ENCODE results near the gene EIF1. TPM values are rescaled to one million over a fixed set of nuclear protein-coding genes. Genes with fewer than 3 reads are reported as not detected.

The EIF1 gene
- total and polyA plus RNA-seq, 2 of the 8 experiments (the other 6 are each of a cell fraction or from before 2014, with no cell fraction given): 175 to 539 TPM

DNA sequence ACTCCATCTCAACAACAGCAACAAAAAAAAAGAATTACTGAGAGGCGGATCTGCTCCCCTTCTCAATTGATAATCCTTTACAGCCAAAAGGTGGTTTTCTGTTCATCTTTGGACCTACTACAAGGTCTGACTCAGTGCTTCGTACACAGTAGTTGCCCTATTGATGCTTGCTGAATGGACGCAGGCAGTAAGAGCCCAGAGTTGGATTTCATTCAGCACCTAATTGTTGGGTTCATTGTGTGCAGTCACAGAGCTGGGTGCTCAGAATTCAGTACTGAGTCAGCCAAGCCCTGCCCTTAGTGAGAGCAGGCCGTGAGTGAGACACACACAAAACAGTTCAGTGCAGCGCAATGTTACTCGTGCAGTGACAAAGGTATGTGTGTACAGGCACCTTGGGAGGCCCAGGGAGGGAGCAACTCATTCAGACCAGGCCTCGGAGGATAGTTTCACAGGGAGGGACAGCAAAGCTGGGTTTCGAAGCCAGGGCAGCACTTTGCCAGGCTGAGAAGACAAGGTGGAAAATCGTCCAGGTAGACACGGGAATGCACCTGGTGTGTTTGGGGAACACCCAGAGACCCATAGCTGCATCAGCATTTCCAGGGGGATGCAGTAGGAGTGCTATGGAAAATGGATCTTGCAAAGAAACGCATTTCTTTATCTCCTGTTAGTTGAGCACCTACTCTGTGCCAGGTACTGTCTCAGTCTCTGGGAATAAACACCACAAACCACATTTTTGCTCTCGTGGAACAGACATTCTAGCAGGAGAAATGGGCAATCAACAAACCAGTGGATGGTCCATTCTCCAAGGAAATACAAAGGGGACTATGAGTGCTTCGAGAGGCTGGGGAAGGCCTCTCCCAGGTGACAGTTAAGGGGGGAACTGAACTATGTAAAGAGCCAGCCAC lies 46.2 kb upstream of the EIF1 start:
- WGBS, 2 experiments (ENCODE audit: extremely low coverage in 1 of 2, insufficient coverage in 1 of 2, insufficient read length in 1 of 2, insufficient replicate concordance in 2 of 2, low coverage in 1 of 2, low lambda C conversion rate in 2 of 2, missing lambda C conversion rate in 1 of 2): 86% methylated on average over 13 of the region's 13 CpGs; no CpG with 5 or more reads in 1 of the 2 experiments
- Histone ChIP-seq H3K27me3 (replicated peaks in 1 of 4; ENCODE audit: control insufficient read depth in 3 of 4, extremely low read depth in 1 of 4, insufficient read depth in 3 of 4, low read length in 3 of 4) (no peaks in the 10 kb centered on the region), H2BK5ac (ENCODE audit: low read depth, low read length) (no peak overlapping the region), H2AFZ (ENCODE audit: low read length) (0 out of 2 replicates have a peak overlapping the region, but pooled peaks have one; percentile 26), H3K79me1 (ENCODE audit: low read depth, low read length) (no peaks in the 10 kb centered on the region), H4K5ac (ENCODE audit: insufficient read length, low read depth, low read length) (no peak overlapping the region), H3K23me2 (ENCODE audit: low read depth, low read length) (no peaks in the 10 kb centered on the region), H3K27ac (ENCODE audit: low read depth, low read length) (no peak overlapping the region), H3K36me3 (ENCODE audit: control insufficient read depth in 2 of 4, insufficient read depth in 4 of 4, low read length in 3 of 4) (no peaks in the 10 kb centered on the region), H4K91ac (replicated peaks; ENCODE audit: insufficient read length, low read length) (no peak overlapping the region), H3K4me2 (ENCODE audit: insufficient read depth in 1 of 2, low read depth in 2 of 2, low read length in 2 of 2) (no peak overlapping the region), H2BK15ac (ENCODE audit: low read length) (0 out of 2 replicates have a peak overlapping the region, but pooled peaks have one; percentile 31), H3K4me3 (ENCODE audit: extremely low read depth in 1 of 4, insufficient read depth in 2 of 4, low read depth in 3 of 4, low read length in 4 of 4) (no peak overlapping the region), H3K4me1 (replicated peaks in 1 of 4; ENCODE audit: control insufficient read depth in 3 of 4, insufficient read depth in 4 of 4, low read length in 3 of 4) (peaks cover 0 to 8% (median under 1%) of the 10 kb centered on the region in 4 experiments; a peak in 3 of 7 replicates), H2BK120ac (replicated peaks; ENCODE audit: low read depth, low read length) (no peak overlapping the region), H3K23ac (ENCODE audit: insufficient read length) (no peak overlapping the region), H2BK12ac (ENCODE audit: low read depth, low read length) (no peak overlapping the region), H4K8ac (ENCODE audit: extremely low read depth, insufficient read depth, low read length) (no peak overlapping the region), H3K79me2 (ENCODE audit: control insufficient read depth in 1 of 2, insufficient read depth in 2 of 2, low read length in 2 of 2) (no peaks in the 10 kb centered on the region), H2AK5ac (ENCODE audit: low read depth, low read length) (no peak overlapping the region), H3K18ac (ENCODE audit: extremely low read depth, low read length) (no peak overlapping the region), H4K20me1 (replicated peaks in 1 of 2; ENCODE audit: control insufficient read depth in 1 of 2, insufficient read depth in 2 of 2, low read length in 2 of 2) (no peaks in the 10 kb centered on the region), H3K56ac (replicated peaks; ENCODE audit: insufficient read length, low read depth, low read length) (no peak overlapping the region), H3K4ac (replicated peaks; ENCODE audit: insufficient read length, low read depth, low read length) (no peak overlapping the region), H2BK20ac (ENCODE audit: low read length) (0 out of 2 replicates have a peak overlapping the region, but pooled peaks have one; percentile 11), H3K14ac (ENCODE audit: insufficient read length) (peak overlapping the region; percentile 8), H3K9me3 (ENCODE audit: insufficient read depth in 2 of 2, low read depth in 1 of 2, low read length in 1 of 2) (no peaks in the 10 kb centered on the region), H3K9ac (replicated peaks in 1 of 4; ENCODE audit: extremely low read depth in 1 of 4, low read depth in 3 of 4, low read length in 3 of 4) (no peak overlapping the region)
- ChIA-PET POLR2A (ENCODE audit: partially characterized antibody) (interaction anchor here (0.6 kb wide), 1 partner anchor 1490 kb away, joined by 4 read pairs; no protein-coding TSS in a partner anchor), CTCF (ENCODE audit: partially characterized antibody) (interaction anchor here (0.6 to 20.4 kb wide), 7 partner anchors 16 to 302 kb away, joined by 3 to 492 read pairs (median 5); no protein-coding TSS in a partner anchor)
- FAIRE-seq: no peak
- TF ChIP-seq SP1 (IDR thresholded peaks at IDR 0.05; ENCODE audit: low read depth, low read length): no peak
- TF ChIP-seq BCL11A (IDR thresholded peaks at IDR 0.05; ENCODE audit: low read depth in 2 of 2, low read length in 2 of 2): no peak
- TF ChIP-seq SRF (IDR thresholded peaks at IDR 0.05; ENCODE audit: low read depth, low read length): no peak
- no peak for TF ChIP-seq NRF1 (IDR thresholded peaks at IDR 0.05; ENCODE audit: low read depth, low read length)
- no peak for TF ChIP-seq POU5F1 (IDR thresholded peaks at IDR 0.05; ENCODE audit: low read depth, low read length)
- no peak for TF ChIP-seq FOSL1 (IDR thresholded peaks at IDR 0.05; ENCODE audit: insufficient read depth, low read depth, low read length)
- no peak for TF ChIP-seq CHD2 (IDR thresholded peaks at IDR 0.05; ENCODE audit: low read length)
- no peak for TF ChIP-seq BRCA1 (IDR thresholded peaks at IDR 0.05; ENCODE audit: low read depth, low read length)
- TF ChIP-seq CREB1 (IDR thresholded peaks at IDR 0.05): no peak
- TF ChIP-seq RFX5 (IDR thresholded peaks at IDR 0.05; ENCODE audit: borderline replicate concordance, low read depth, low read length): no peak
- DNase-seq (ENCODE audit: low read depth in 1 of 2, low spot score in 2 of 2): no peak
